Gastroesophageal sphincter (tissue), 4 donors: ENCODE data around the gene DENND5B. TPM values are rescaled to one million over a fixed set of nuclear protein-coding genes. Genes with fewer than 3 reads are reported as not detected.

ENCODE experiments used
- ATAC-seq: fragments of 150-250 bp; one replicate; pipeline ENCODE4 v1.9.1; 2016; ENCODE audit warnings: mild to moderate bottlenecking, moderate library complexity
- H3K27ac ChIP-seq, 4 donors: fragments of 200-600 bp; sonication (generic) in 3 of 4; 1 replicate in 3 of 4; 2 replicates in 1 of 4; pipeline ENCODE4 v1.5.1; 2016 to 2019
- H3K27me3 ChIP-seq: fragments of 200-600 bp; sonication (generic); one replicate; pipeline ENCODE4 v1.5.1; 2019
- H3K36me3 ChIP-seq, 2 donors: fragments of 200-600 bp; sonication (generic); one replicate each; pipeline ENCODE4 v1.5.1; 2019; ENCODE audit warnings: control low read depth in 1 of 2
- H3K4me1 ChIP-seq, 3 donors: fragments of 200-600 bp; sonication (generic); 1 replicate in 2 of 3; 2 replicates in 1 of 3; pipeline ENCODE4 v1.5.1; 2016 to 2019; ENCODE audit warnings: control low read depth in 2 of 3
- H3K4me3 ChIP-seq, 2 donors: fragments of 200-600 bp; sonication (generic); one replicate each; pipeline ENCODE4 v1.5.1; 2019; ENCODE audit warnings: mild to moderate bottlenecking in 1 of 2, moderate library complexity in 1 of 2
- H3K9me3 ChIP-seq, 3 donors: fragments of 200-600 bp; sonication (generic); one replicate each; pipeline ENCODE4 v1.5.1; 2017 to 2019; ENCODE audit warnings: control low read depth in 2 of 3
- EP300 ChIP-seq: sonication (generic); formaldehyde crosslinking; IDR thresholded peaks from one replicate; pipeline ENCODE4 v1.6.1; 2017; ENCODE audit warnings: antibody characterized with exemption, mild to moderate bottlenecking
- POLR2A ChIP-seq, 2 donors: fragments of 450-650 bp; IDR thresholded peaks; one replicate each; pipeline ENCODE4 v1.6.1; 2017; ENCODE audit warnings: antibody characterized with exemption in 2 of 2, mild to moderate bottlenecking in 2 of 2, moderate library complexity in 1 of 2
- POLR2AphosphoS5 ChIP-seq: sonication (generic); formaldehyde crosslinking; IDR thresholded peaks from one replicate; pipeline ENCODE4 v1.6.1; 2017; ENCODE audit warnings: antibody characterized with exemption
- WGBS, 2 donors: methylation state at CpG; one replicate each; pipeline ENCODE4 v1.1.5; 2018; ENCODE audit warnings: low coverage in 1 of 2; 5-methylcytosine and 5-hydroxymethylcytosine counted together
- total RNA-seq, 4 donors: library from RNA; depleted of rRNA; stranded (reverse); fragments of >200 nt; gene quantifications; one replicate each; pipeline ENCODE4 v1.1.0, GENCODE V29; 2016
- TF ChIP-seq, protein P1 (sequence below), 4 experiments: fragments of 200-600 bp in 2 of 4; fragments of 450-650 bp in 2 of 4; sonication (generic) in 1 of 4; IDR thresholded peaks; one replicate each; pipeline ENCODE4 v1.5.1; 2017 to 2019; ENCODE audit warnings: antibody characterized with exemption in 4 of 4, mild to moderate bottlenecking in 2 of 4, moderate library complexity in 2 of 4

Gene DENND5B
- total RNA-seq, 4 donors from 2014 or later, result 14.7 to 40.8 (median 17.7) TPM

GRCh38 chr12:31591380-31591901 is 505 bp upstream of the DENND5B start:
- Histone ChIP-seq H3K27ac (peak overlapping the region; percentile 84 to 97 (median 94)), H3K27me3 (no peaks in the 10 kb centered on the region), H3K36me3 (no peaks in the 10 kb centered on the region), H3K4me1 (peaks cover 0 to 28% (median 0%) of the 10 kb centered on the region in 3 donors), H3K9me3 (no peaks in the 10 kb centered on the region), H3K4me3 (peak overlapping the region; percentile 57 to 93)
- 0% methylated on average over 1 to 7 of the region's 16 CpGs for WGBS, 2 donors
- ATAC-seq, result peak; percentile 6
- TF ChIP-seq, protein P1, sequence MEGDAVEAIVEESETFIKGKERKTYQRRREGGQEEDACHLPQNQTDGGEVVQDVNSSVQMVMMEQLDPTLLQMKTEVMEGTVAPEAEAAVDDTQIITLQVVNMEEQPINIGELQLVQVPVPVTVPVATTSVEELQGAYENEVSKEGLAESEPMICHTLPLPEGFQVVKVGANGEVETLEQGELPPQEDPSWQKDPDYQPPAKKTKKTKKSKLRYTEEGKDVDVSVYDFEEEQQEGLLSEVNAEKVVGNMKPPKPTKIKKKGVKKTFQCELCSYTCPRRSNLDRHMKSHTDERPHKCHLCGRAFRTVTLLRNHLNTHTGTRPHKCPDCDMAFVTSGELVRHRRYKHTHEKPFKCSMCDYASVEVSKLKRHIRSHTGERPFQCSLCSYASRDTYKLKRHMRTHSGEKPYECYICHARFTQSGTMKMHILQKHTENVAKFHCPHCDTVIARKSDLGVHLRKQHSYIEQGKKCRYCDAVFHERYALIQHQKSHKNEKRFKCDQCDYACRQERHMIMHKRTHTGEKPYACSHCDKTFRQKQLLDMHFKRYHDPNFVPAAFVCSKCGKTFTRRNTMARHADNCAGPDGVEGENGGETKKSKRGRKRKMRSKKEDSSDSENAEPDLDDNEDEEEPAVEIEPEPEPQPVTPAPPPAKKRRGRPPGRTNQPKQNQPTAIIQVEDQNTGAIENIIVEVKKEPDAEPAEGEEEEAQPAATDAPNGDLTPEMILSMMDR (IDR thresholded peaks at IDR 0.05), result no peak
- TF ChIP-seq EP300 (no peak), POLR2AphosphoS5 (peak; percentile 53), POLR2A (IDR thresholded peaks at IDR 0.05) (no peak)

DNA sequence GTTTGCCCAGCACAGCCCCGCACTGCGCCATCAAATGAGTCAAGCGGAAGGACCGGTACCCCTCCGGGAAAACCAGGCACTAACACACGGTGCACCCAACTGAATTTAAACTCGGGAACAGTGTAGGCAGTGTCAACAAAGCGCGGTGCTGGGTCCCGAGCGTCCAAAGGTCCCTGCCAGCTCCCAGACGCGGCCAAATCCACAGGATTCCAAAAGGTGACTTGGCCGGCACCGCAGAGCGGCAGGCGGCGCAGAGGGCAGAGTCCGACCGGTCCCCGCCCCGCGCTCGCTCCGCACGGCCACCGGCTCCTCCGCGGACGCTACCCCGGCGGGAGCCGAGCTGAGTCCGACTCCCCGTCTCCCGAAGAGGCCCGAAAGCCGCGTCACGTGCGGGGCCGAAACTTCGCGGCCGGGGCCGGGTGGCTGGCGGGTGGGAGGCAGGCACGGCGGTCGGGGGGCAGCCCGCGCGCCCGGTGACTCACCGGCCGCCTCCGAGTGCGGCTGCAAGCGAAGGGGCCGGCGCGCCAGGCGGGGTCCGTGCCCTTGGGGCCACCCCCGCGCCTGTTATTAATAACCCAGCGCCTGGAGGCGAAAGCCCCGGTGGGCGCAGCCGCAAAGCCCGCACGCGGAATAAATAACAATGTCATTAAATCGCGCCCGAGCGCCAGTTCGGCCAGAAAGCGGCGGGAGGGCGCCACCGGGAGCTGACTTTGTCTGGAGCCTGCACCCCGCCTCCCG is 863 bp downstream of the DENND5B start:
- Histone ChIP-seq H3K4me3 (peak overlapping the region; percentile 57 to 93), H3K27me3 (no peaks in the 10 kb centered on the region), H3K9me3 (no peaks in the 10 kb centered on the region), H3K27ac (peak overlapping the region; percentile 66 to 97 (median 94)), H3K36me3 (no peaks in the 10 kb centered on the region), H3K4me1 (peaks cover 0 to 38% (median 0%) of the 10 kb centered on the region in 3 donors)
- 0% methylated on average over 6 of the region's 85 CpGs; no CpG with 5 or more reads in 1 of the 2 donors for WGBS, 2 donors
- ATAC-seq, result peak; percentile 71
- TF ChIP-seq EP300 (no peak), POLR2A (IDR thresholded peaks at IDR 0.05) (peak in 1 of 2 donors; percentile 33), POLR2AphosphoS5 (peak; percentile 74)
- TF ChIP-seq, protein P1 (IDR thresholded peaks at IDR 0.05), result peak in 1 of 4 experiments; percentile 45

DNA sequence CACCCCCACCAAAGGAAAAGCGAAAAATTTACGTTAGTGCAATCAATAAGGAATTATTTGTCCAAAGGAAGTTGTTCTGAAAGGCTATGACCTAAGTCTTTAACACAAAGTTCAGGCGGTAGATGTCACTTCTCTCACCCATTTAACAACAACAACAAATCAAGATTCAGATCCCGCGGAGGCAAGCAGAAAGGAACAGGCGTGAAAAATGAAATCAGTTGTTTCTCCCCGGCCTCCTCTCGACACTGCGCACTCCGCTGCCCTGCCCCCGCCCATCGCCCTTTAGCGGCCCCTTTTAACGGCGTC is 1.4 kb downstream of the DENND5B start:
- WGBS, 2 donors, result 0% methylated on average over 6 to 12 of the region's 15 CpGs
- no peaks in the 10 kb centered on the region for H3K36me3 ChIP-seq
- ATAC-seq, result no peak
- no peaks in the 10 kb centered on the region for H3K9me3 ChIP-seq
- H3K4me3 ChIP-seq, result peak overlapping the region; percentile 57 to 93
- no peak for TF ChIP-seq POLR2A (IDR thresholded peaks at IDR 0.05)
- TF ChIP-seq POLR2AphosphoS5, result no peak
- no peak for TF ChIP-seq EP300
- TF ChIP-seq, protein P1 (IDR thresholded peaks at IDR 0.05), result no peak
- peak overlapping the region; percentile 66 to 97 (median 94) for H3K27ac ChIP-seq
- H3K4me1 ChIP-seq, result peaks cover 0 to 43% (median 0%) of the 10 kb centered on the region in 3 donors
- H3K27me3 ChIP-seq, result no peaks in the 10 kb centered on the region

DNA sequence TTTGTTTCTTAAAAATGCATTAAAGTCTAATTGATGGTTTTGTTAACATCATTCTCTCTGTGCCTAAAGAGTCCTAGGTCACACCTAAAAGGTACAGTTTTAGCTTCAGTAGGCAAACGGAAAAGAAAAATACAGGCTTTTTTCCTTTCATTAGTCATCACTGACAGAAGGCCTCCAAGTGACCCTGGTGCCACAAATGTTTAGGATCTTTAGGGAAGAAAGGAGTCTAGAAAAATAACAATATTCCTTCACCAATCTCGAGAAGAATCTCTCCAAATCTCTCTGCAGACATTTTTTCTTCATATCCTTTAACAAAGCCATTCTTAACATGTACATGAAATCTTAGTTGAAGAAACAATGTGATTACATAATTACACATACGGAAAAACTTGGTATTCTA is 2.0 kb downstream of the DENND5B start:
- WGBS, 2 donors, result 9 to 12% methylated on average over 3 of the region's 3 CpGs
- Histone ChIP-seq H3K36me3 (no peaks in the 10 kb centered on the region), H3K27me3 (no peaks in the 10 kb centered on the region), H3K9me3 (no peaks in the 10 kb centered on the region), H3K4me3 (peak overlapping the region; percentile 57 to 93), H3K4me1 (peaks cover 0 to 43% (median 0%) of the 10 kb centered on the region in 3 donors), H3K27ac (peak overlapping the region in 3 of 4 donors; percentile 92 to 97 (median 95))
- TF ChIP-seq POLR2A (IDR thresholded peaks at IDR 0.05) (no peak), EP300 (no peak), POLR2AphosphoS5 (no peak)
- TF ChIP-seq, protein P1 (IDR thresholded peaks at IDR 0.05), result no peak
- no peak for ATAC-seq

DNA sequence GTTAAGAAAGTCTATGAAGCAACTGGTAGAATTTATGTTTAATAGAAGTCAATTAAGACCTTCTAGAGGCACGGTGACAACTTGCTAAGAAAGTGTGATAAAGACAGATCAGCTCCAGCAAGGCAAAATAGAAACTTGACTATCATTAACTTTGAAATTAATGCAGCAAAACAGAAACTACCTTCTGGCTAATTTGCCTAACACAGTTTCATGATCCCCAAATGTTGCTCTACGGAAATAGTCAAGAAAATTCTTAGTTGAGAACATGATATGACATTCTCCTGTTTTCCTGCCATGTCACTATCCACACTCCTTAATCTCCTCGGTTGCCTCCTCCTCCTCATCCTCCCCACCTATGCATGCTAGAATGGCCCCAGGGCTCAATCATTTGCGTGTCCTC is 4.2 kb downstream of the DENND5B start:
- H3K27ac ChIP-seq, result no peak overlapping the region
- H3K4me1 ChIP-seq, result peaks cover 0 to 39% (median 0%) of the 10 kb centered on the region in 3 donors
- 92 to 93% methylated on average over 4 of the region's 4 CpGs for WGBS, 2 donors
- no peak for TF ChIP-seq POLR2AphosphoS5
- TF ChIP-seq EP300, result no peak
- TF ChIP-seq POLR2A (IDR thresholded peaks at IDR 0.05), result no peak
- TF ChIP-seq, protein P1 (IDR thresholded peaks at IDR 0.05), result no peak
- no peaks in the 10 kb centered on the region for H3K9me3 ChIP-seq
- H3K27me3 ChIP-seq, result no peaks in the 10 kb centered on the region
- no peak overlapping the region for H3K4me3 ChIP-seq
- no peak for ATAC-seq
- H3K36me3 ChIP-seq, result no peaks in the 10 kb centered on the region
